H1 (cell line): ENCODE measurements around the gene CYP27B1. TPM values are rescaled to one million over a fixed set of nuclear protein-coding genes. Genes with fewer than 3 reads are reported as not detected.

Experiments
- CTCF ChIA-PET: fragments of 300-600 bp; sonication (Branson Sonifier 250); formaldehyde crosslinking; loops from one replicate; lab custom pipeline; 2021; ENCODE audit not compliant: partially characterized antibody; lab: Charles Lee
- POLR2A ChIA-PET: fragments of 300-600 bp; sonication (Branson Sonifier 250); formaldehyde crosslinking; loops from one replicate; lab custom pipeline; 2021; ENCODE audit warnings: inconsistent platforms; ENCODE audit not compliant: partially characterized antibody; lab: Charles Lee
- DNase-seq, 2 experiments: peaks; one replicate each; pipeline versions ENCODE4 v3.0.0 to v3.0.0-alpha.2; 2010 to 2022; ENCODE audit warnings: low spot score in 2 of 2, low read depth in 1 of 2, mixed read lengths in 1 of 2
- FAIRE-seq: peaks from 2 replicates; lab custom pipeline; 2011; peaks lifted over from hg19 to GRCh38; lab: Jason Lieb, UNC
- H2AFZ ChIP-seq: 2 replicates; pipeline ENCODE4 v1.8.1; 2012; ENCODE audit warnings: low read length, inconsistent platforms
- H2AK5ac ChIP-seq: 2 replicates; pipeline ENCODE4 v1.6.1; 2013; ENCODE audit warnings: low read depth, low read length
- H2BK120ac ChIP-seq: replicated peaks from 2 replicates; pipeline ENCODE3; 2013; ENCODE audit warnings: low read depth, low read length, inconsistent platforms
- H2BK12ac ChIP-seq: 2 replicates; pipeline ENCODE4 v1.6.1; 2013; ENCODE audit warnings: low read depth, low read length
- H2BK15ac ChIP-seq: 2 replicates; pipeline ENCODE4 v1.6.1; 2013; ENCODE audit warnings: low read length
- H2BK20ac ChIP-seq: 2 replicates; pipeline ENCODE4 v1.6.1; 2013; ENCODE audit warnings: low read length
- H2BK5ac ChIP-seq: 2 replicates; pipeline ENCODE4 v1.6.1; 2013; ENCODE audit warnings: low read depth, low read length
- H3K14ac ChIP-seq: 2 replicates; pipeline ENCODE4 v1.6.1; 2013; ENCODE audit warnings: inconsistent platforms; ENCODE audit not compliant: insufficient read length
- H3K18ac ChIP-seq: 2 replicates; pipeline ENCODE4 v1.6.1; 2013; ENCODE audit warnings: low read length; ENCODE audit errors: extremely low read depth
- H3K23ac ChIP-seq: 2 replicates; pipeline ENCODE4 v1.6.1; 2013; ENCODE audit warnings: inconsistent platforms; ENCODE audit not compliant: insufficient read length
- H3K23me2 ChIP-seq: 2 replicates; pipeline ENCODE4 v1.6.1; 2013; ENCODE audit warnings: low read depth, low read length
- H3K27ac ChIP-seq: 2 replicates; pipeline ENCODE4 v1.6.1; 2011; ENCODE audit warnings: low read depth, low read length, inconsistent platforms
- H3K27me3 ChIP-seq, 4 experiments: replicated peaks in 1 of 4; 1 replicate in 1 of 4; 2 replicates in 3 of 4; pipeline versions ENCODE4 v1.6.1 to v1.8.1; 2011 to 2013; ENCODE audit warnings: low read length in 3 of 4, mild to moderate bottlenecking in 3 of 4, inconsistent platforms in 2 of 4, mixed read lengths in 2 of 4, moderate library complexity in 1 of 4; ENCODE audit not compliant: control insufficient read depth in 3 of 4, insufficient read depth in 3 of 4; ENCODE audit errors: extremely low read depth in 1 of 4
- H3K36me3 ChIP-seq, 4 experiments: 2 replicates each; pipeline versions ENCODE4 v1.6.1 to v1.8.1; 2011 to 2013; ENCODE audit warnings: mild to moderate bottlenecking in 4 of 4, low read length in 3 of 4, moderate library complexity in 2 of 4, control low read depth in 1 of 4, inconsistent platforms in 1 of 4; ENCODE audit not compliant: insufficient read depth in 4 of 4, control insufficient read depth in 2 of 4
- H3K4ac ChIP-seq: replicated peaks from 2 replicates; pipeline ENCODE3; 2013; ENCODE audit warnings: low read length, low read depth, mixed read lengths, inconsistent platforms; ENCODE audit not compliant: insufficient read length
- H3K4me1 ChIP-seq, 4 experiments: replicated peaks in 1 of 4; 1 replicate in 1 of 4; 2 replicates in 3 of 4; pipeline versions ENCODE4 v1.6.1 to v1.8.1; 2011 to 2013; ENCODE audit warnings: low read length in 3 of 4, inconsistent platforms in 2 of 4, mixed read lengths in 1 of 4; ENCODE audit not compliant: insufficient read depth in 4 of 4, control insufficient read depth in 3 of 4
- H3K4me2 ChIP-seq, 2 experiments: 2 replicates each; pipeline versions ENCODE4 v1.6.1 to v1.8.1; 2011 to 2013; ENCODE audit warnings: low read depth in 2 of 2, low read length in 2 of 2, control low read depth in 1 of 2, inconsistent platforms in 1 of 2, mild to moderate bottlenecking in 1 of 2; ENCODE audit not compliant: insufficient read depth in 1 of 2
- H3K4me3 ChIP-seq, 4 experiments: fragments of 200-600, 300-600 bp in 1 of 4; sonication (generic), shearing (Covaris generic), sonication (Bioruptor Twin) in 1 of 4; 2 replicates each; pipeline versions ENCODE4 v1.5.1 to v1.8.1; 2011 to 2016; ENCODE audit warnings: low read length in 4 of 4, low read depth in 3 of 4, control low read depth in 2 of 4, inconsistent platforms in 2 of 4, mild to moderate bottlenecking in 2 of 4, mixed read lengths in 1 of 4, moderate library complexity in 1 of 4; ENCODE audit not compliant: insufficient read depth in 2 of 4; ENCODE audit errors: extremely low read depth in 1 of 4
- H3K56ac ChIP-seq: replicated peaks from 2 replicates; pipeline ENCODE3; 2013; ENCODE audit warnings: low read depth, mild to moderate bottlenecking, mixed read lengths, low read length, inconsistent platforms; ENCODE audit not compliant: insufficient read length
- H3K79me1 ChIP-seq: 2 replicates; pipeline ENCODE4 v1.6.1; 2013; ENCODE audit warnings: low read depth, low read length, control low read depth
- H3K79me2 ChIP-seq, 2 experiments: 2 replicates each; pipeline versions ENCODE4 v1.6.1 to v1.8.1; 2012 to 2013; ENCODE audit warnings: low read length in 2 of 2, mild to moderate bottlenecking in 2 of 2, inconsistent platforms in 1 of 2; ENCODE audit not compliant: insufficient read depth in 2 of 2, control insufficient read depth in 1 of 2
- H3K9ac ChIP-seq, 4 experiments: replicated peaks in 1 of 4; 1 replicate in 1 of 4; 2 replicates in 3 of 4; pipeline versions ENCODE4 v1.6.1 to v1.8.1; 2011 to 2013; ENCODE audit warnings: low read depth in 3 of 4, low read length in 3 of 4, control low read depth in 2 of 4, mild to moderate bottlenecking in 2 of 4, moderate library complexity in 2 of 4, inconsistent platforms in 1 of 4; ENCODE audit errors: extremely low read depth in 1 of 4
- H3K9me3 ChIP-seq, 2 experiments: 2 replicates each; pipeline versions ENCODE4 v1.6.1 to v1.8.1; 2012 to 2013; ENCODE audit warnings: mild to moderate bottlenecking in 2 of 2, moderate library complexity in 2 of 2, control low read depth in 1 of 2, inconsistent platforms in 1 of 2, low read depth in 1 of 2, low read length in 1 of 2, mixed read lengths in 1 of 2; ENCODE audit not compliant: insufficient read depth in 2 of 2
- H4K20me1 ChIP-seq, 2 experiments: replicated peaks in 1 of 2; 2 replicates each; pipeline versions ENCODE3 to v1.8.1; 2011 to 2013; ENCODE audit warnings: inconsistent platforms in 2 of 2, low read length in 2 of 2, mild to moderate bottlenecking in 1 of 2; ENCODE audit not compliant: insufficient read depth in 2 of 2, control insufficient read depth in 1 of 2
- H4K5ac ChIP-seq: 2 replicates; pipeline ENCODE4 v1.6.1; 2013; ENCODE audit warnings: low read length, low read depth, mixed read lengths, inconsistent platforms; ENCODE audit not compliant: insufficient read length
- H4K8ac ChIP-seq: 2 replicates; pipeline ENCODE4 v1.8.0; 2013; ENCODE audit warnings: mild to moderate bottlenecking, moderate library complexity, low read length, inconsistent platforms; ENCODE audit not compliant: insufficient read depth; ENCODE audit errors: extremely low read depth
- H4K91ac ChIP-seq: replicated peaks from 2 replicates; pipeline ENCODE3; 2013; ENCODE audit warnings: low read length, mixed read lengths, inconsistent platforms; ENCODE audit not compliant: insufficient read length
- BCL11A ChIP-seq, 2 experiments: IDR thresholded peaks; one replicate each; pipeline ENCODE4 v1.6.1; 2011; ENCODE audit warnings: low read depth in 2 of 2, low read length in 2 of 2, mild to moderate bottlenecking in 2 of 2
- EZH2 ChIP-seq: fragments of 200-600 bp; sonication (generic); IDR thresholded peaks from 2 replicates; pipeline ENCODE4 v1.7.1; 2012; ENCODE audit warnings: low read depth, mild to moderate bottlenecking, moderate library complexity, low read length, inconsistent platforms; ENCODE audit not compliant: severe bottlenecking
- KDM1A ChIP-seq: fragments of 200-600, 300-600 bp; sonication (generic); IDR thresholded peaks from 2 replicates; pipeline ENCODE4 v1.7.1; 2016; ENCODE audit warnings: mild to moderate bottlenecking, low read length, borderline replicate concordance
- PHF8 ChIP-seq: fragments of 200-600 bp; sonication (generic); conservative IDR thresholded peaks from 2 replicates; pipeline ENCODE4 v1.7.1; 2012; ENCODE audit warnings: low read depth, mild to moderate bottlenecking, inconsistent platforms, low read length, moderate library complexity
- WGBS, 2 experiments: shearing (Covaris generic) in 1 of 2; methylation state at CpG; one replicate each; pipeline versions ENCODE4 v1.1.6 to v1.1.7; 2013 to 2015; ENCODE audit warnings: low lambda C conversion rate in 2 of 2, mixed read lengths in 2 of 2, inconsistent platforms in 1 of 2, low coverage in 1 of 2, missing lambda C conversion rate in 1 of 2; ENCODE audit not compliant: insufficient replicate concordance in 2 of 2, insufficient coverage in 1 of 2, insufficient read length in 1 of 2; ENCODE audit errors: extremely low coverage in 1 of 2, missing lambda C conversion rate in 1 of 2; 5-methylcytosine and 5-hydroxymethylcytosine counted together
- polyA plus RNA-seq, 7 experiments: library from polyadenylated mRNA; depleted of rRNA in 3 of 7; stranded (reverse) in 5 of 7; unstranded in 2 of 7; fragments of >200 nt in 5 of 7; fragments of 200-250 nt in 2 of 7; gene quantifications; 1 replicate in 5 of 7; 2 replicates in 1 of 7; 4 replicates in 1 of 7; pipeline versions ENCODE4 v1.2.1 to v1.2.3, GENCODE V29; 2011 to 2013; ENCODE audit warnings: missing spikeins in 2 of 7, mixed read lengths in 2 of 7
- total RNA-seq: library from RNA; stranded (reverse); fragmentation: NEBNext Ultra II Directional; extraction: Animal tissue kit (Norgen Biotek cat#: 25700); gene quantifications from 2 replicates; pipeline ENCODE4 v1.2.1, GENCODE V29; 2021
- TF ChIP-seq, protein P1 (sequence below), 3 experiments: IDR thresholded peaks; 1 replicate in 2 of 3; 2 replicates in 1 of 3; pipeline versions ENCODE4 v1.5.1 to v1.6.1; 2011; ENCODE audit warnings: low read length in 3 of 3, mild to moderate bottlenecking in 3 of 3, inconsistent platforms in 2 of 3, low read depth in 1 of 3, moderate library complexity in 1 of 3; ENCODE audit not compliant: insufficient read depth in 1 of 3; ENCODE audit errors: control extremely low read depth in 1 of 3
- TF ChIP-seq, protein P2 (sequence below): IDR thresholded peaks from 2 replicates; pipeline ENCODE4 v1.6.1; 2012; ENCODE audit warnings: low read length, inconsistent platforms

Gene CYP27B1
- total and polyA plus RNA-seq, 2 of the 8 experiments (the other 6 are each of a cell fraction or from before 2014, with no cell fraction given), result 2.9 to 3.3 TPM

GRCh38 chr12:57758552-57759359 is 8.1 kb downstream of the CYP27B1 start:
- peaks cover 2 to 16% (median 4%) of the 10 kb centered on the region in 4 experiments for H3K4me1 ChIP-seq
- H3K4me3 ChIP-seq, result no peak overlapping the region
- no peak overlapping the region for H2AFZ ChIP-seq
- no peaks in the 10 kb centered on the region for H3K79me1 ChIP-seq
- no peak overlapping the region for H2BK15ac ChIP-seq
- peaks cover 8 to 34% (median 28%) of the 10 kb centered on the region in 4 experiments for H3K27me3 ChIP-seq
- peaks cover 3 to 15% of the 10 kb centered on the region in 2 experiments for H4K20me1 ChIP-seq
- 89% methylated on average over 25 of the region's 25 CpGs; no CpG with 5 or more reads in 1 of the 2 experiments for WGBS, 2 experiments
- no peaks in the 10 kb centered on the region for H3K9me3 ChIP-seq
- H3K36me3 ChIP-seq, result peaks cover 0 to 4% (median 0%) of the 10 kb centered on the region in 4 experiments; a peak in 2 of 8 replicates
- no peaks in the 10 kb centered on the region for H3K79me2 ChIP-seq
- no peak overlapping the region for H4K5ac ChIP-seq
- no peak overlapping the region for H3K4ac ChIP-seq
- DNase-seq (no peak), FAIRE-seq (no peak)
- H3K4me2 ChIP-seq, result no peak overlapping the region
- no peak overlapping the region for H2BK120ac ChIP-seq
- H3K9ac ChIP-seq, result no peak overlapping the region
- no peak overlapping the region for H4K8ac ChIP-seq
- H3K23me2 ChIP-seq, result peaks cover 7% of the 10 kb centered on the region
- ChIA-PET CTCF (interaction anchor here (0.8 to 3.9 kb wide), 13 partner anchors 8 to 140 kb away, joined by 3 to 28 read pairs (median 7); partner anchors contain the start of genes CYP27B1, EEF1AKMT3, METTL1 and TSFM), POLR2A (interaction anchor here (0.6 to 5.4 kb wide), 9 partner anchors 8 to 153 kb away, joined by 3 to 21 read pairs (median 3); partner anchors contain the start of genes EEF1AKMT3, METTL1 and TSPAN31)
- H2BK12ac ChIP-seq, result no peak overlapping the region
- no peak overlapping the region for H3K27ac ChIP-seq
- no peak overlapping the region for H2BK20ac ChIP-seq
- H3K23ac ChIP-seq, result no peak overlapping the region
- H2BK5ac ChIP-seq, result no peak overlapping the region
- H3K18ac ChIP-seq, result no peak overlapping the region
- H2AK5ac ChIP-seq, result no peak overlapping the region
- H3K56ac ChIP-seq, result no peak overlapping the region
- H3K14ac ChIP-seq, result no peak overlapping the region
- no peak overlapping the region for H4K91ac ChIP-seq
- TF ChIP-seq, protein P1, sequence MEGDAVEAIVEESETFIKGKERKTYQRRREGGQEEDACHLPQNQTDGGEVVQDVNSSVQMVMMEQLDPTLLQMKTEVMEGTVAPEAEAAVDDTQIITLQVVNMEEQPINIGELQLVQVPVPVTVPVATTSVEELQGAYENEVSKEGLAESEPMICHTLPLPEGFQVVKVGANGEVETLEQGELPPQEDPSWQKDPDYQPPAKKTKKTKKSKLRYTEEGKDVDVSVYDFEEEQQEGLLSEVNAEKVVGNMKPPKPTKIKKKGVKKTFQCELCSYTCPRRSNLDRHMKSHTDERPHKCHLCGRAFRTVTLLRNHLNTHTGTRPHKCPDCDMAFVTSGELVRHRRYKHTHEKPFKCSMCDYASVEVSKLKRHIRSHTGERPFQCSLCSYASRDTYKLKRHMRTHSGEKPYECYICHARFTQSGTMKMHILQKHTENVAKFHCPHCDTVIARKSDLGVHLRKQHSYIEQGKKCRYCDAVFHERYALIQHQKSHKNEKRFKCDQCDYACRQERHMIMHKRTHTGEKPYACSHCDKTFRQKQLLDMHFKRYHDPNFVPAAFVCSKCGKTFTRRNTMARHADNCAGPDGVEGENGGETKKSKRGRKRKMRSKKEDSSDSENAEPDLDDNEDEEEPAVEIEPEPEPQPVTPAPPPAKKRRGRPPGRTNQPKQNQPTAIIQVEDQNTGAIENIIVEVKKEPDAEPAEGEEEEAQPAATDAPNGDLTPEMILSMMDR (IDR thresholded peaks at IDR 0.05; ENCODE audit: control extremely low read depth in 1 of 3, insufficient read depth in 1 of 3, low read depth in 1 of 3, low read length in 3 of 3), result no peak
- no peak for TF ChIP-seq EZH2
- TF ChIP-seq KDM1A, result no peak
- TF ChIP-seq, protein P2, sequence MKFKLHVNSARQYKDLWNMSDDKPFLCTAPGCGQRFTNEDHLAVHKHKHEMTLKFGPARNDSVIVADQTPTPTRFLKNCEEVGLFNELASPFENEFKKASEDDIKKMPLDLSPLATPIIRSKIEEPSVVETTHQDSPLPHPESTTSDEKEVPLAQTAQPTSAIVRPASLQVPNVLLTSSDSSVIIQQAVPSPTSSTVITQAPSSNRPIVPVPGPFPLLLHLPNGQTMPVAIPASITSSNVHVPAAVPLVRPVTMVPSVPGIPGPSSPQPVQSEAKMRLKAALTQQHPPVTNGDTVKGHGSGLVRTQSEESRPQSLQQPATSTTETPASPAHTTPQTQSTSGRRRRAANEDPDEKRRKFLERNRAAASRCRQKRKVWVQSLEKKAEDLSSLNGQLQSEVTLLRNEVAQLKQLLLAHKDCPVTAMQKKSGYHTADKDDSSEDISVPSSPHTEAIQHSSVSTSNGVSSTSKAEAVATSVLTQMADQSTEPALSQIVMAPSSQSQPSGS, result no peak
- no peak for TF ChIP-seq PHF8
- no peak for TF ChIP-seq BCL11A (IDR thresholded peaks at IDR 0.05; ENCODE audit: low read depth in 2 of 2, low read length in 2 of 2)
